Effector memory CD4-positive, alpha-beta T cell (primary cell): Measurements from ENCODE around the gene MAP4K4.

ENCODE experiments used
- DNase-seq, 3 donors: peaks; one replicate each; pipeline ENCODE4 v3.0.0-alpha.2; 2020
- H3K27ac ChIP-seq: 2 replicates; pipeline ENCODE4 v1.7.0; 2013; ENCODE audit warnings: mild to moderate bottlenecking, low read length, moderate library complexity; ENCODE audit not compliant: insufficient read depth, poor library complexity, severe bottlenecking
- H3K27me3 ChIP-seq: replicated peaks from 2 replicates; pipeline ENCODE4 v1.7.0; 2013; ENCODE audit warnings: mild to moderate bottlenecking, low read length; ENCODE audit not compliant: insufficient read depth, control insufficient read depth, poor library complexity, severe bottlenecking
- H3K36me3 ChIP-seq: 2 replicates; pipeline ENCODE4 v1.7.0; 2013; ENCODE audit warnings: mild to moderate bottlenecking, low read length, moderate library complexity; ENCODE audit not compliant: control insufficient read depth, insufficient read depth
- H3K4me1 ChIP-seq: 2 replicates; pipeline ENCODE4 v1.7.0; 2013; ENCODE audit warnings: low read length, mild to moderate bottlenecking; ENCODE audit not compliant: control insufficient read depth, insufficient read depth, poor library complexity, severe bottlenecking
- H3K4me3 ChIP-seq: 2 replicates; pipeline ENCODE4 v1.7.0; 2013; ENCODE audit warnings: low read length, low read depth, mild to moderate bottlenecking; ENCODE audit not compliant: insufficient read depth, poor library complexity, severe bottlenecking
- H3K9me3 ChIP-seq: 2 replicates; pipeline ENCODE4 v1.7.0; 2013; ENCODE audit warnings: mild to moderate bottlenecking, low read length, moderate library complexity; ENCODE audit not compliant: control insufficient read depth

Gene MAP4K4

GRCh38 chr2:101873543-101873942 lies 176.0 kb downstream of the MAP4K4 start:
- Histone ChIP-seq H3K4me1 (no peaks in the 10 kb centered on the region), H3K36me3 (peaks cover 77% of the 10 kb centered on the region), H3K27ac (no peak overlapping the region), H3K9me3 (no peaks in the 10 kb centered on the region), H3K27me3 (no peaks in the 10 kb centered on the region), H3K4me3 (no peak overlapping the region)
- DNase-seq, result no peak

GRCh38 chr2:101874069-101874468 lies 176.6 kb downstream of the MAP4K4 start:
- H3K27me3 ChIP-seq, result no peaks in the 10 kb centered on the region
- peaks cover 75% of the 10 kb centered on the region for H3K36me3 ChIP-seq
- H3K4me1 ChIP-seq, result no peaks in the 10 kb centered on the region

GRCh38 chr2:101879466-101879865 lies 182.0 kb downstream of the MAP4K4 start:
- no peak for DNase-seq
- H3K27me3 ChIP-seq, result no peaks in the 10 kb centered on the region
- H3K27ac ChIP-seq, result no peak overlapping the region
- H3K4me1 ChIP-seq, result no peaks in the 10 kb centered on the region
- H3K4me3 ChIP-seq, result no peak overlapping the region
- peaks cover 54% of the 10 kb centered on the region for H3K36me3 ChIP-seq
- H3K9me3 ChIP-seq, result no peaks in the 10 kb centered on the region

More at GRCh38 chr2:101874069-101874468, 176.6 kb downstream of the MAP4K4 start:
- no peak for DNase-seq
- no peak overlapping the region for H3K4me3 ChIP-seq
- no peak overlapping the region for H3K27ac ChIP-seq
- no peaks in the 10 kb centered on the region for H3K9me3 ChIP-seq

- H3K9me3 ChIP-seq, result no peaks in the 10 kb centered on the region
- DNase-seq, result no peak
- H3K4me1 ChIP-seq, result no peaks in the 10 kb centered on the region
- no peak overlapping the region for H3K27ac ChIP-seq
- H3K36me3 ChIP-seq, result peaks cover 55% of the 10 kb centered on the region
- no peaks in the 10 kb centered on the region for H3K27me3 ChIP-seq
- H3K4me3 ChIP-seq, result no peak overlapping the region
Observed at GRCh38 chr2:101881131-101881530, 183.6 kb downstream of the MAP4K4 start.

GRCh38 chr2:101882769-101883307 lies 185.3 kb downstream of the MAP4K4 start:
- no peak for DNase-seq
- no peaks in the 10 kb centered on the region for H3K27me3 ChIP-seq
- H3K9me3 ChIP-seq, result no peaks in the 10 kb centered on the region
- H3K4me3 ChIP-seq, result no peak overlapping the region
- H3K4me1 ChIP-seq, result no peaks in the 10 kb centered on the region
- no peak overlapping the region for H3K27ac ChIP-seq
- H3K36me3 ChIP-seq, result peaks cover 57% of the 10 kb centered on the region

- H3K27ac ChIP-seq, result no peak overlapping the region
- DNase-seq, result no peak
- peaks cover 59% of the 10 kb centered on the region for H3K36me3 ChIP-seq
Observed at GRCh38 chr2:101883860-101884259, 186.4 kb downstream of the MAP4K4 start.

GRCh38 chr2:101884423-101884822 lies 186.9 kb downstream of the MAP4K4 start:
- Histone ChIP-seq H3K27ac (no peak overlapping the region), H3K36me3 (peaks cover 63% of the 10 kb centered on the region), H3K4me1 (no peaks in the 10 kb centered on the region), H3K4me3 (no peak overlapping the region), H3K27me3 (no peaks in the 10 kb centered on the region), H3K9me3 (no peaks in the 10 kb centered on the region)
- no peak for DNase-seq

More at GRCh38 chr2:101883860-101884259, 186.4 kb downstream of the MAP4K4 start:
- Histone ChIP-seq H3K4me3 (no peak overlapping the region), H3K4me1 (no peaks in the 10 kb centered on the region), H3K9me3 (no peaks in the 10 kb centered on the region), H3K27me3 (no peaks in the 10 kb centered on the region)

- no peaks in the 10 kb centered on the region for H3K27me3 ChIP-seq
Observed at GRCh38 chr2:101887328-101887727, 189.8 kb downstream of the MAP4K4 start.

GRCh38 chr2:101889460-101890098 lies 192.1 kb downstream of the MAP4K4 start:
- Histone ChIP-seq H3K4me1 (no peaks in the 10 kb centered on the region), H3K4me3 (no peak overlapping the region), H3K9me3 (no peaks in the 10 kb centered on the region), H3K27ac (no peak overlapping the region), H3K27me3 (no peaks in the 10 kb centered on the region), H3K36me3 (peaks cover 64% of the 10 kb centered on the region)
- no peak for DNase-seq

More at GRCh38 chr2:101887328-101887727, 189.8 kb downstream of the MAP4K4 start:
- Histone ChIP-seq H3K9me3 (no peaks in the 10 kb centered on the region), H3K4me1 (no peaks in the 10 kb centered on the region), H3K4me3 (no peak overlapping the region), H3K36me3 (peaks cover 66% of the 10 kb centered on the region), H3K27ac (no peak overlapping the region)
- DNase-seq, result no peak

- no peaks in the 10 kb centered on the region for H3K4me1 ChIP-seq
- no peak overlapping the region for H3K4me3 ChIP-seq
- H3K27ac ChIP-seq, result no peak overlapping the region
- H3K27me3 ChIP-seq, result no peaks in the 10 kb centered on the region
- no peaks in the 10 kb centered on the region for H3K9me3 ChIP-seq
- DNase-seq, result no peak
- peaks cover 45% of the 10 kb centered on the region for H3K36me3 ChIP-seq
Observed at GRCh38 chr2:101892377-101892776, 194.9 kb downstream of the MAP4K4 start.
